Mesothelial cell of epicardium (in vitro differentiated cells): ENCODE data around the gene BTNL8. TPM values are rescaled to one million over a fixed set of nuclear protein-coding genes. Genes with fewer than 3 reads are reported as not detected.

Source experiments
- DNase-seq, 2 experiments: peaks; one replicate each; pipeline ENCODE4 v3.0.0; 2021; ENCODE audit warnings: low spot score in 2 of 2; ENCODE audit not compliant: unreplicated experiment in 2 of 2
- H3K27ac Mint-ChIP-seq: 2 replicates; pipeline ENCODE4 v1.8.0; 2021; ENCODE audit warnings: mixed read lengths
- H3K27me3 Mint-ChIP-seq: 2 replicates; pipeline ENCODE4 v1.8.0; 2021; ENCODE audit warnings: low read depth, mixed read lengths
- H3K36me3 Mint-ChIP-seq: 2 replicates; pipeline ENCODE4 v1.8.0; 2021; ENCODE audit warnings: mixed read lengths
- H3K4me1 Mint-ChIP-seq: 2 replicates; pipeline ENCODE4 v1.8.0; 2021; ENCODE audit warnings: mixed read lengths
- H3K4me3 Mint-ChIP-seq: 2 replicates; pipeline ENCODE4 v1.8.0; 2021; ENCODE audit warnings: mild to moderate bottlenecking, moderate library complexity, mixed read lengths
- H3K9me3 Mint-ChIP-seq: 2 replicates; pipeline ENCODE4 v1.8.0; 2021; ENCODE audit warnings: mixed read lengths
- CTCF ChIP-seq: fragments of 200-600 bp; sonication (generic); IDR thresholded peaks from one replicate; pipeline ENCODE4 v1.5.0; 2021; ENCODE audit warnings: antibody characterized with exemption; ENCODE audit not compliant: unreplicated experiment
- total RNA-seq: library from RNA; stranded (reverse); gene quantifications from 3 replicates; pipeline ENCODE4 v1.2.1, GENCODE V29; 2021

Gene BTNL8
- total RNA-seq, 1 donor from 2014 or later, result not detected

- Mint-ChIP-seq H3K36me3 (no peaks in the 10 kb centered on the region), H3K4me3 (no peak overlapping the region), H3K27ac (no peak overlapping the region), H3K27me3 (peaks cover 17% of the 10 kb centered on the region), H3K9me3 (peaks cover 6% of the 10 kb centered on the region), H3K4me1 (no peaks in the 10 kb centered on the region)
- no peak for DNase-seq
- TF ChIP-seq CTCF, result no peak
Observed at GRCh38 chr5:180959661-180960060, 60.7 kb downstream of the BTNL8 start.

- Mint-ChIP-seq H3K9me3 (peaks cover 6% of the 10 kb centered on the region), H3K4me1 (no peaks in the 10 kb centered on the region), H3K4me3 (no peak overlapping the region), H3K27ac (no peak overlapping the region), H3K27me3 (peaks cover 17% of the 10 kb centered on the region), H3K36me3 (no peaks in the 10 kb centered on the region)
- no peak for DNase-seq
- no peak for TF ChIP-seq CTCF
Observed at GRCh38 chr5:180960209-180960608, 61.2 kb downstream of the BTNL8 start.

- Mint-ChIP-seq H3K4me3 (no peak overlapping the region), H3K27ac (no peak overlapping the region), H3K27me3 (peaks cover 5% of the 10 kb centered on the region), H3K4me1 (no peaks in the 10 kb centered on the region), H3K9me3 (peaks cover 3% of the 10 kb centered on the region), H3K36me3 (no peaks in the 10 kb centered on the region)
- DNase-seq, result no peak
- TF ChIP-seq CTCF, result no peak
Observed at GRCh38 chr5:180969406-180969805, 70.4 kb downstream of the BTNL8 start.

GRCh38 chr5:180970336-180970735, 71.4 kb downstream of the BTNL8 start:
- peaks cover 5% of the 10 kb centered on the region for H3K27me3 Mint-ChIP-seq

GRCh38 chr5:180970875-180971274, 71.9 kb downstream of the BTNL8 start:
- no peak overlapping the region for H3K4me3 Mint-ChIP-seq
- H3K4me1 Mint-ChIP-seq, result no peaks in the 10 kb centered on the region
- DNase-seq, result no peak
- no peak for TF ChIP-seq CTCF
- H3K36me3 Mint-ChIP-seq, result no peaks in the 10 kb centered on the region
- peaks cover 5% of the 10 kb centered on the region for H3K27me3 Mint-ChIP-seq
- H3K9me3 Mint-ChIP-seq, result peaks cover 3% of the 10 kb centered on the region
- H3K27ac Mint-ChIP-seq, result no peak overlapping the region

More at GRCh38 chr5:180970336-180970735, 71.4 kb downstream of the BTNL8 start:
- Mint-ChIP-seq H3K4me1 (no peaks in the 10 kb centered on the region), H3K9me3 (peaks cover 3% of the 10 kb centered on the region), H3K4me3 (no peak overlapping the region), H3K36me3 (no peaks in the 10 kb centered on the region), H3K27ac (no peak overlapping the region)
- no peak for DNase-seq
- no peak for TF ChIP-seq CTCF
